Cardiac fibroblast (primary cell): Measurements from ENCODE around the gene IFNG.
A peak's percentile ranks its signal among the peaks of the same experiment; 100 is the strongest.

Experiments used
- DNase-seq, 2 donors: peaks; one replicate each; pipeline versions ENCODE4 v3.0.0 to v3.0.0-alpha.2; 2010; ENCODE audit warnings: low read depth in 2 of 2
- H3K4me3 ChIP-seq, 2 donors: replicated peaks in 1 of 2; 1 replicate in 1 of 2; 2 replicates in 1 of 2; pipeline ENCODE4 v1.5.1; 2011; ENCODE audit warnings: low read depth in 2 of 2, low read length in 2 of 2, mild to moderate bottlenecking in 2 of 2, moderate library complexity in 1 of 2
- CTCF ChIP-seq: IDR thresholded peaks from one replicate; pipeline ENCODE4 v1.5.1; 2011; ENCODE audit warnings: low read depth, mild to moderate bottlenecking, low read length, inconsistent platforms

IFNG gene

GRCh38 chr12:68118096-68118755 lies 41.3 kb downstream of the IFNG start:
- no peak for DNase-seq
- TF ChIP-seq CTCF: no peak
- no peak overlapping the region for H3K4me3 ChIP-seq

GRCh38 chr12:68117661-68118060 lies 41.9 kb downstream of the IFNG start:
- DNase-seq: no peak
- no peak for TF ChIP-seq CTCF
- H3K4me3 ChIP-seq: no peak overlapping the region

- TF ChIP-seq CTCF: no peak
- no peak for DNase-seq
- no peak overlapping the region for H3K4me3 ChIP-seq
Observed at GRCh38 chr12:68115281-68115680, 44.3 kb downstream of the IFNG start.

GRCh38 chr12:68114606-68115005 lies 44.9 kb downstream of the IFNG start:
- no peak for DNase-seq
- no peak for TF ChIP-seq CTCF
- no peak overlapping the region for H3K4me3 ChIP-seq

- H3K4me3 ChIP-seq: no peak overlapping the region
- TF ChIP-seq CTCF: peak; percentile 5
- no peak for DNase-seq
Observed at GRCh38 chr12:68113644-68114043, 45.9 kb downstream of the IFNG start.

- H3K4me3 ChIP-seq: no peak overlapping the region
- no peak for TF ChIP-seq CTCF
- DNase-seq: no peak
Observed at GRCh38 chr12:68111995-68112394, 47.5 kb downstream of the IFNG start.
